ENCODE results near the gene SUOX. TPM values are rescaled to one million over a fixed set of nuclear protein-coding genes. Genes with fewer than 3 reads are reported as not detected.

Gene SUOX
- polyA plus RNA-seq, 1 donor from 2014 or later = 13.1 TPM

- Histone ChIP-seq H3K9ac (ENCODE audit: low read length) (no peak overlapping the region), H3K4me3 (ENCODE audit: low read length) (no peak overlapping the region), H3K27ac (ENCODE audit: low read length) (no peak overlapping the region), H3K9me2 (ENCODE audit: insufficient read depth, low read length) (no peaks in the 10 kb centered on the region), H3K27me3 (ENCODE audit: insufficient read depth, low read depth, low read length) (no peaks in the 10 kb centered on the region), H3K9me3 (ENCODE audit: low read length) (no peaks in the 10 kb centered on the region), H4K20me1 (ENCODE audit: insufficient read depth) (no peaks in the 10 kb centered on the region), H2AFZ (ENCODE audit: low read depth, low read length) (no peak overlapping the region), H3K36me3 (ENCODE audit: insufficient read depth, low read length) (no peaks in the 10 kb centered on the region), H3K79me2 (replicated peaks; ENCODE audit: insufficient read depth, low read length) (peaks cover 12% of the 10 kb centered on the region), H3F3A (ENCODE audit: insufficient read depth, low read length, poor library complexity, severe bottlenecking) (no peaks in the 10 kb centered on the region), H3K4me2 (ENCODE audit: low read length) (no peak overlapping the region)
- no peak for TF ChIP-seq SMC3 (conservative IDR thresholded peaks at IDR 0.05; ENCODE audit: poor library complexity)
- no peak for TF ChIP-seq TAF1 (IDR thresholded peaks at IDR 0.05; ENCODE audit: low read depth)
- TF ChIP-seq EP300 (conservative IDR thresholded peaks at IDR 0.05; ENCODE audit: poor library complexity, severe bottlenecking) = no peak
These were observed 41.1 kb downstream of the SUOX start for GRCh38 chr12:56038022-56038655.

DNA sequence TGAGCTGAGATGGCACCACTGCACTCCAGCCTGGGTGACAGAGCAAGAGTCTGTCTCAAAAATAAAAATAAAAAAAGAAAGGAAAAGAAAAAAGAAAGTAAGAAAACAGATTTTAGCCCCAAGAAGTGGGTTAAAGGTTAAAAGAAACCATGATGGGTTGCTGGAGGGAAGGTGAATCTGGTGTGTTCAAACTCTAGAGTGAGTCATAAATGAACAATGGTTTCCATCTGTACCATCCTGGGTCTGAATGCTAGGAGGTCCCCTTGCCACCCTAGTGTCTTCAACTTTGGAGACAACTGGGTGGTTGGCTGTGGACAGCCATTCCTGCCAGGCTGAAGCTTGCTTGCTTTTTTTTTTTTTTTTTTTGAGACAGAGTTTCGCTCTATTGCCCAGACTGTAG is 43.1 kb downstream of the SUOX start:
- Histone ChIP-seq H3K36me3 (ENCODE audit: insufficient read depth, low read length) (no peaks in the 10 kb centered on the region), H3K9me3 (ENCODE audit: low read length) (no peaks in the 10 kb centered on the region), H3K79me2 (replicated peaks; ENCODE audit: insufficient read depth, low read length) (peaks cover 21% of the 10 kb centered on the region), H3F3A (ENCODE audit: insufficient read depth, low read length, poor library complexity, severe bottlenecking) (no peaks in the 10 kb centered on the region), H3K9ac (ENCODE audit: low read length) (no peak overlapping the region), H3K27ac (ENCODE audit: low read length) (peak overlapping the region; percentile 98), H3K27me3 (ENCODE audit: insufficient read depth, low read depth, low read length) (no peaks in the 10 kb centered on the region), H3K4me3 (ENCODE audit: low read length) (no peak overlapping the region), H4K20me1 (ENCODE audit: insufficient read depth) (no peaks in the 10 kb centered on the region), H3K4me2 (ENCODE audit: low read length) (no peak overlapping the region), H3K9me2 (ENCODE audit: insufficient read depth, low read length) (no peaks in the 10 kb centered on the region), H2AFZ (ENCODE audit: low read depth, low read length) (no peak overlapping the region)
- TF ChIP-seq RAD21 (conservative IDR thresholded peaks at IDR 0.05) (no peak), MXI1 (conservative IDR thresholded peaks at IDR 0.05; ENCODE audit: poor library complexity, severe bottlenecking) (no peak), TAF1 (IDR thresholded peaks at IDR 0.05; ENCODE audit: low read depth) (no peak), CTCF (IDR thresholded peaks at IDR 0.05; ENCODE audit: poor library complexity, severe bottlenecking) (no peak), POLR2AphosphoS5 (IDR thresholded peaks at IDR 0.05) (no peak), EZH2 (IDR thresholded peaks at IDR 0.05; ENCODE audit: borderline replicate concordance, insufficient read depth, low read length, poor library complexity, severe bottlenecking) (no peak), EP300 (conservative IDR thresholded peaks at IDR 0.05; ENCODE audit: poor library complexity, severe bottlenecking) (no peak), SMC3 (conservative IDR thresholded peaks at IDR 0.05; ENCODE audit: poor library complexity) (no peak)
- TF ChIP-seq, protein P1, sequence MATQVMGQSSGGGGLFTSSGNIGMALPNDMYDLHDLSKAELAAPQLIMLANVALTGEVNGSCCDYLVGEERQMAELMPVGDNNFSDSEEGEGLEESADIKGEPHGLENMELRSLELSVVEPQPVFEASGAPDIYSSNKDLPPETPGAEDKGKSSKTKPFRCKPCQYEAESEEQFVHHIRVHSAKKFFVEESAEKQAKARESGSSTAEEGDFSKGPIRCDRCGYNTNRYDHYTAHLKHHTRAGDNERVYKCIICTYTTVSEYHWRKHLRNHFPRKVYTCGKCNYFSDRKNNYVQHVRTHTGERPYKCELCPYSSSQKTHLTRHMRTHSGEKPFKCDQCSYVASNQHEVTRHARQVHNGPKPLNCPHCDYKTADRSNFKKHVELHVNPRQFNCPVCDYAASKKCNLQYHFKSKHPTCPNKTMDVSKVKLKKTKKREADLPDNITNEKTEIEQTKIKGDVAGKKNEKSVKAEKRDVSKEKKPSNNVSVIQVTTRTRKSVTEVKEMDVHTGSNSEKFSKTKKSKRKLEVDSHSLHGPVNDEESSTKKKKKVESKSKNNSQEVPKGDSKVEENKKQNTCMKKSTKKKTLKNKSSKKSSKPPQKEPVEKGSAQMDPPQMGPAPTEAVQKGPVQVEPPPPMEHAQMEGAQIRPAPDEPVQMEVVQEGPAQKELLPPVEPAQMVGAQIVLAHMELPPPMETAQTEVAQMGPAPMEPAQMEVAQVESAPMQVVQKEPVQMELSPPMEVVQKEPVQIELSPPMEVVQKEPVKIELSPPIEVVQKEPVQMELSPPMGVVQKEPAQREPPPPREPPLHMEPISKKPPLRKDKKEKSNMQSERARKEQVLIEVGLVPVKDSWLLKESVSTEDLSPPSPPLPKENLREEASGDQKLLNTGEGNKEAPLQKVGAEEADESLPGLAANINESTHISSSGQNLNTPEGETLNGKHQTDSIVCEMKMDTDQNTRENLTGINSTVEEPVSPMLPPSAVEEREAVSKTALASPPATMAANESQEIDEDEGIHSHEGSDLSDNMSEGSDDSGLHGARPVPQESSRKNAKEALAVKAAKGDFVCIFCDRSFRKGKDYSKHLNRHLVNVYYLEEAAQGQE (IDR thresholded peaks at IDR 0.05; ENCODE audit: borderline replicate concordance) = no peak
